SIG-M5 treated with dmso at 0.1 percent for 504 hours (cell line): ENCODE measurements around the gene FAM3B.

Experiments used
- DNase-seq: peaks from one replicate; lab custom pipeline; 2025; ENCODE audit not compliant: unreplicated experiment; lab: John Stamatoyannopoulos, UW

FAM3B gene

GRCh38 chr21:41318218-41318617 lies 1.6 kb downstream of the FAM3B start:
- no peak for DNase-seq

- DNase-seq = no peak
Observed at GRCh38 chr21:41319273-41319672, 2.7 kb downstream of the FAM3B start.

- DNase-seq = no peak
Observed at GRCh38 chr21:41321211-41321907, 4.8 kb downstream of the FAM3B start.

- DNase-seq = no peak
Observed at GRCh38 chr21:41321908-41322495, 5.4 kb downstream of the FAM3B start.

- no peak for DNase-seq
Observed at GRCh38 chr21:41322496-41323382, 6.1 kb downstream of the FAM3B start.

- no peak for DNase-seq
Observed at GRCh38 chr21:41325138-41325912, 8.7 kb downstream of the FAM3B start.

- DNase-seq = no peak
Observed at GRCh38 chr21:41326414-41327080, 9.9 kb downstream of the FAM3B start.

- no peak for DNase-seq
Observed at GRCh38 chr21:41327753-41328152, 11.2 kb downstream of the FAM3B start.

- no peak for DNase-seq
Observed at GRCh38 chr21:41328660-41329607, 12.3 kb downstream of the FAM3B start.

- no peak for DNase-seq
Observed at GRCh38 chr21:41333752-41334151, 17.2 kb downstream of the FAM3B start.

GRCh38 chr21:41337515-41337914 lies 20.9 kb downstream of the FAM3B start:
- no peak for DNase-seq

- no peak for DNase-seq
Observed at GRCh38 chr21:41338455-41338854, 21.9 kb downstream of the FAM3B start.

- no peak for DNase-seq
Observed at GRCh38 chr21:41342035-41342434, 25.4 kb downstream of the FAM3B start.

- no peak for DNase-seq
Observed at GRCh38 chr21:41344146-41344545, 27.5 kb downstream of the FAM3B start.

- DNase-seq = no peak
Observed at GRCh38 chr21:41345356-41345755, 28.8 kb downstream of the FAM3B start.

- no peak for DNase-seq
Observed at GRCh38 chr21:41345934-41346685, 29.5 kb downstream of the FAM3B start.

- DNase-seq = no peak
Observed at GRCh38 chr21:41346758-41347157, 30.2 kb downstream of the FAM3B start.

- no peak for DNase-seq
Observed at GRCh38 chr21:41348434-41348833, 31.8 kb downstream of the FAM3B start.

- no peak for DNase-seq
Observed at GRCh38 chr21:41349126-41349525, 32.5 kb downstream of the FAM3B start.
